GM10266 (cell line): Measurements from ENCODE around the gene ZNF292.
A peak's percentile ranks its signal among the peaks of the same experiment; 100 is the strongest.
"Not testable (repeated sequence)": the region's sequence is repeated elsewhere in the genome, so short reads cannot be mapped to it uniquely, and the experiment has no call there.

Experiments used
- DNase-seq: peaks from one replicate; pipeline ENCODE4 v3.0.0; 2012; ENCODE audit errors: extremely low spot score
- CTCF ChIP-seq: IDR thresholded peaks from 2 replicates; pipeline ENCODE4 v1.5.1; 2012; ENCODE audit warnings: mild to moderate bottlenecking, low read depth; ENCODE audit not compliant: control insufficient read depth, insufficient read depth; ENCODE audit errors: missing control alignments

ZNF292 gene

GRCh38 chr6:87124074-87124473 is 31.3 kb upstream of the ZNF292 start:
- TF ChIP-seq CTCF: no peak
- no peak for DNase-seq

GRCh38 chr6:87126501-87126900 is 28.9 kb upstream of the ZNF292 start:
- TF ChIP-seq CTCF: no peak
- no peak for DNase-seq

- no peak for TF ChIP-seq CTCF
Observed at GRCh38 chr6:87127737-87128136, 27.6 kb upstream of the ZNF292 start.

GRCh38 chr6:87136963-87137362 is 18.4 kb upstream of the ZNF292 start:
- TF ChIP-seq CTCF: no peak
- no peak for DNase-seq

More at GRCh38 chr6:87127737-87128136, 27.6 kb upstream of the ZNF292 start:
- DNase-seq: no peak

GRCh38 chr6:87139236-87139635 is 16.1 kb upstream of the ZNF292 start:
- TF ChIP-seq CTCF: peak; percentile 65
- peak; percentile 57 for DNase-seq

GRCh38 chr6:87139927-87140326 is 15.4 kb upstream of the ZNF292 start:
- DNase-seq: not testable (repeated sequence)

- DNase-seq: no peak
- TF ChIP-seq CTCF: no peak
Observed at GRCh38 chr6:87146363-87146762, 9.0 kb upstream of the ZNF292 start.

GRCh38 chr6:87150406-87150805 is 5.0 kb upstream of the ZNF292 start:
- DNase-seq: no peak
- TF ChIP-seq CTCF: no peak
